HepG2 (cell line): Measurements from ENCODE around the gene TP73. TPM values are rescaled to one million over a fixed set of nuclear protein-coding genes. Genes with fewer than 3 reads are reported as not detected.

Source experiments
- ELF1 ChIP-seq: sonication (generic); formaldehyde crosslinking; IDR thresholded peaks from 2 replicates; pipeline ENCODE4 v1.4.0; 2020; ENCODE audit warnings: missing genetic modification reagents
- FOSL1 ChIP-seq: sonication (generic); formaldehyde crosslinking; IDR thresholded peaks from 2 replicates; pipeline ENCODE4 v1.9.0; 2021; ENCODE audit warnings: missing genetic modification reagents, borderline replicate concordance
- HDAC1 ChIP-seq: sonication (generic); formaldehyde crosslinking; IDR thresholded peaks from 2 replicates; pipeline ENCODE4 v1.5.1; 2020; ENCODE audit warnings: mild to moderate bottlenecking, missing genetic modification reagents
- KMT2B ChIP-seq: IDR thresholded peaks from 2 replicates; pipeline ENCODE4 v1.6.1; 2016; ENCODE audit warnings: missing genetic modification reagents, missing compliant biosample characterization
- MTF1 ChIP-seq: sonication (generic); formaldehyde crosslinking; IDR thresholded peaks from 2 replicates; pipeline ENCODE4 v1.5.0; 2020; ENCODE audit warnings: missing genetic modification reagents
- MXD1 ChIP-seq: sonication (generic); formaldehyde crosslinking; IDR thresholded peaks from 2 replicates; pipeline ENCODE4 v1.4.0; 2020; ENCODE audit warnings: mild to moderate bottlenecking, missing genetic modification reagents
- RAD21 ChIP-seq: fragments of 450-650 bp; formaldehyde crosslinking; IDR thresholded peaks from 2 replicates; pipeline ENCODE4 v1.5.0; 2020; ENCODE audit warnings: mild to moderate bottlenecking
- SALL2 ChIP-seq: sonication (generic); formaldehyde crosslinking; IDR thresholded peaks from 2 replicates; pipeline ENCODE4 v1.8.1; 2023; ENCODE audit warnings: mild to moderate bottlenecking, missing genetic modification reagents, inconsistent platforms
- TCF7 ChIP-seq: sonication (generic); IDR thresholded peaks from 2 replicates; pipeline ENCODE4 v1.6.1; 2016; ENCODE audit warnings: antibody characterized with exemption, low read depth
- TOE1 ChIP-seq: sonication (generic); formaldehyde crosslinking; IDR thresholded peaks from 2 replicates; pipeline ENCODE4 v1.4.0; 2020; ENCODE audit warnings: mild to moderate bottlenecking, missing genetic modification reagents
- YEATS4 ChIP-seq: sonication (generic); formaldehyde crosslinking; IDR thresholded peaks from 2 replicates; pipeline ENCODE4 v1.4.0; 2020; ENCODE audit warnings: missing genetic modification reagents, borderline replicate concordance
- ZFP37 ChIP-seq: sonication (generic); formaldehyde crosslinking; IDR thresholded peaks from 2 replicates; pipeline ENCODE4 v1.4.0; 2020; ENCODE audit warnings: missing genetic modification reagents, borderline replicate concordance
- ZKSCAN1 ChIP-seq: fragments of 150-350 bp; IDR thresholded peaks from 2 replicates; pipeline ENCODE4 v1.6.1; 2014; ENCODE audit warnings: low read length
- ZMAT3 ChIP-seq: sonication (generic); formaldehyde crosslinking; conservative IDR thresholded peaks from 2 replicates; pipeline ENCODE4 v1.7.0; 2021; ENCODE audit warnings: missing genetic modification reagents
- ZNF180 ChIP-seq: sonication (generic); formaldehyde crosslinking; IDR thresholded peaks from 2 replicates; pipeline ENCODE4 v1.4.0; 2020; ENCODE audit warnings: low read depth, missing genetic modification reagents, borderline replicate concordance
- ZNF224 ChIP-seq: sonication (generic); formaldehyde crosslinking; IDR thresholded peaks from 2 replicates; pipeline ENCODE4 v1.5.0; 2020; ENCODE audit warnings: mild to moderate bottlenecking, missing genetic modification reagents
- ZNF263 ChIP-seq: sonication (generic); formaldehyde crosslinking; IDR thresholded peaks from 2 replicates; pipeline ENCODE4 v1.4.0; 2020; ENCODE audit warnings: missing genetic modification reagents
- ZNF264 ChIP-seq: sonication (generic); formaldehyde crosslinking; IDR thresholded peaks from 2 replicates; pipeline ENCODE4 v1.4.0; 2020; ENCODE audit warnings: missing genetic modification reagents
- ZNF326 ChIP-seq: sonication (generic); formaldehyde crosslinking; IDR thresholded peaks from 2 replicates; pipeline ENCODE4 v1.4.0; 2020; ENCODE audit warnings: missing genetic modification reagents, borderline replicate concordance
- ZNF335 ChIP-seq: sonication (generic); formaldehyde crosslinking; IDR thresholded peaks from 2 replicates; pipeline ENCODE4 v1.4.0; 2020; ENCODE audit warnings: missing genetic modification reagents
- ZNF383 ChIP-seq: sonication (generic); formaldehyde crosslinking; IDR thresholded peaks from 2 replicates; pipeline ENCODE4 v1.4.0; 2020; ENCODE audit warnings: missing genetic modification reagents, mild to moderate bottlenecking, borderline replicate concordance
- ZNF432 ChIP-seq: sonication (generic); formaldehyde crosslinking; IDR thresholded peaks from 2 replicates; pipeline ENCODE4 v1.5.0; 2020; ENCODE audit warnings: missing genetic modification reagents, mild to moderate bottlenecking, borderline replicate concordance
- ZNF512B ChIP-seq: sonication (generic); formaldehyde crosslinking; IDR thresholded peaks from 2 replicates; pipeline ENCODE4 v1.5.1; 2020; ENCODE audit warnings: missing genetic modification reagents, mild to moderate bottlenecking, borderline replicate concordance
- ZNF564 ChIP-seq: sonication (generic); formaldehyde crosslinking; IDR thresholded peaks from 2 replicates; pipeline ENCODE4 v1.8.1; 2023; ENCODE audit warnings: mild to moderate bottlenecking, missing genetic modification reagents
- ZNF605 ChIP-seq: sonication (generic); formaldehyde crosslinking; IDR thresholded peaks from 2 replicates; pipeline ENCODE4 v1.8.0; 2022; ENCODE audit warnings: mild to moderate bottlenecking, missing genetic modification reagents
- ZNF766 ChIP-seq: sonication (generic); formaldehyde crosslinking; IDR thresholded peaks from 2 replicates; pipeline ENCODE4 v1.5.0; 2020; ENCODE audit warnings: missing genetic modification reagents, borderline replicate concordance
- ZNF773 ChIP-seq: sonication (generic); formaldehyde crosslinking; IDR thresholded peaks from 2 replicates; pipeline ENCODE4 v1.4.0; 2020; ENCODE audit warnings: missing genetic modification reagents, borderline replicate concordance
- polyA plus RNA-seq, 8 experiments: library from polyadenylated mRNA; depleted of rRNA in 3 of 8; stranded (reverse) in 7 of 8; unstranded in 1 of 8; fragments of >200 nt; fragmentation: Illumina TruSeq in 4 of 8; extraction: Trizol in 4 of 8; gene quantifications; 2 replicates each; pipeline versions ENCODE4 v1.2.1 to v1.2.3, GENCODE V29; 2011 to 2016; ENCODE audit warnings: low read depth in 4 of 8, missing spikeins in 1 of 8, mixed read lengths in 1 of 8; ENCODE audit not compliant: insufficient read depth in 1 of 8
- total RNA-seq, 5 experiments: library from RNA; depleted of rRNA; stranded (reverse); fragments of >200 nt; fragmentation: Illumina TruSeq; extraction: Trizol; gene quantifications; 2 replicates each; pipeline ENCODE4 v1.2.3, GENCODE V29; 2016; ENCODE audit warnings: low read depth in 1 of 5

The TP73 gene
- total and polyA plus RNA-seq, 2 of the 13 experiments (the other 11 are each of a cell fraction or from before 2014, with no cell fraction given): 0.49 to 1.1 TPM

- TF ChIP-seq MTF1 (CRISPR knock-in tag) (peak; percentile 1; the same call in 1 of the 2 replicates), ZKSCAN1 (no peak), YEATS4 (CRISPR knock-in tag) (peak; percentile 75), ZNF512B (CRISPR knock-in tag) (no peak), ZNF335 (CRISPR knock-in tag) (peak; percentile 52; the same call in 1 of the 2 replicates), MXD1 (CRISPR knock-in tag) (peak; percentile 80; the same call in 1 of the 2 replicates), TOE1 (CRISPR knock-in tag) (no peak), HDAC1 (CRISPR knock-in tag) (peak; percentile 57), ZNF224 (CRISPR knock-in tag) (no peak), ZNF263 (CRISPR knock-in tag) (no peak), FOSL1 (CRISPR knock-in tag) (no peak), ELF1 (CRISPR knock-in tag) (no peak), ZFP37 (CRISPR knock-in tag) (no peak), KMT2B (no peak), ZNF766 (CRISPR knock-in tag) (0 out of 2 replicates have a peak, but pooled peaks have one; percentile 21), ZNF564 (CRISPR knock-in tag) (no peak), ZNF432 (CRISPR knock-in tag) (no peak), ZNF605 (0 out of 2 replicates have a peak, but pooled peaks have one; percentile 63), ZNF180 (no peak), ZNF773 (no peak), ZMAT3 (peak; percentile 80), ZNF326 (CRISPR knock-in tag) (no peak), TCF7 (no peak), ZNF264 (CRISPR knock-in tag) (no peak), RAD21 (CRISPR knock-in tag) (no peak), ZNF383 (CRISPR knock-in tag) (0 out of 2 replicates have a peak, but pooled peaks have one; percentile 16), SALL2 (0 out of 2 replicates have a peak, but pooled peaks have one; percentile 15)
Measured at GRCh38 chr1:3772027-3772714, 119.9 kb downstream of the TP73 start (continued).
